K562 (cell line): ENCODE data around the gene RNF128. TPM values are rescaled to one million over a fixed set of nuclear protein-coding genes. Genes with fewer than 3 reads are reported as not detected.

Experiments used
- ATAC-seq: fragments of 200-7000 bp; cut with Tn5 transposase; 3 replicates; pipeline ENCODE4 v1.9.1; 2020; ENCODE audit warnings: moderate library complexity
- BruUV-seq: library from RNA; stranded (reverse); fragments of 400-500 nt; replicated peaks from 2 replicates; lab custom pipeline; 2021; lab: Mats Ljungman, UMichigan
- CTCF ChIA-PET: fragments of 300-600 bp; formaldehyde crosslinking; extraction: SDS; loops from one replicate; lab custom pipeline; 2021; ENCODE audit warnings: low intra/inter-chr PET ratio; lab: Yijun Ruan, JAX
- POLR2A ChIA-PET: fragments of 300-600, 350-650 bp; sonication (Branson Sonifier 250); formaldehyde crosslinking; extraction: SDS; loops from one replicate; lab custom pipeline; 2021; ENCODE audit warnings: antibody characterized with exemption, inconsistent platforms; lab: Yijun Ruan, JAX
- DNase-seq, 4 experiments: peaks; one replicate each; pipeline versions ENCODE4 v3.0.0 to v3.0.0-alpha.2; 2011 to 2018; ENCODE audit warnings: low spot score in 3 of 4, mixed read lengths in 3 of 4; ENCODE audit errors: extremely low read depth in 1 of 4
- FAIRE-seq: peaks from 2 replicates; lab custom pipeline; 2011; peaks lifted over from hg19 to GRCh38; lab: Jason Lieb, UNC
- H2AFZ ChIP-seq: 2 replicates; pipeline ENCODE4 v1.6.0; 2011; ENCODE audit warnings: low read depth, low read length, control low read depth, inconsistent platforms
- H3K27ac ChIP-seq: fragments of 200-600 bp; 3 replicates; pipeline ENCODE4 v1.8.0; 2011; ENCODE audit warnings: low read depth, mild to moderate bottlenecking, control low read depth, inconsistent platforms, low read length, moderate library complexity, mixed read lengths; ENCODE audit errors: extremely low read depth
- H3K27me3 ChIP-seq, 2 experiments: fragments of 300-600 bp in 1 of 2; 2 replicates in 1 of 2; 3 replicates in 1 of 2; pipeline versions ENCODE4 v1.6.0 to v1.8.0; 2011; ENCODE audit warnings: inconsistent platforms in 2 of 2, low read length in 2 of 2, mild to moderate bottlenecking in 1 of 2, mixed read lengths in 1 of 2, moderate library complexity in 1 of 2; ENCODE audit not compliant: control insufficient read depth in 2 of 2, insufficient read depth in 2 of 2
- H3K36me3 ChIP-seq: fragments of 300-600 bp; 3 replicates; pipeline ENCODE4 v1.8.0; 2011; ENCODE audit warnings: mild to moderate bottlenecking, low read length, inconsistent platforms; ENCODE audit not compliant: control insufficient read depth, insufficient read depth
- H3K4me1 ChIP-seq, 2 experiments: fragments of 200-600 bp in 1 of 2; replicated peaks in 1 of 2; 2 replicates in 1 of 2; 3 replicates in 1 of 2; pipeline versions ENCODE4 v1.5.1 to v1.8.0; 2011; ENCODE audit warnings: inconsistent platforms in 2 of 2, low read length in 2 of 2, mild to moderate bottlenecking in 1 of 2, mixed read lengths in 1 of 2, moderate library complexity in 1 of 2; ENCODE audit not compliant: control insufficient read depth in 2 of 2, insufficient read depth in 2 of 2
- H3K4me2 ChIP-seq: 2 replicates; pipeline ENCODE4 v1.6.1; 2011; ENCODE audit warnings: low read length, control low read depth, inconsistent platforms, mixed read lengths; ENCODE audit not compliant: insufficient read depth
- H3K4me3 ChIP-seq: fragments of 200-600 bp; sonication (generic), shearing (Covaris generic); 2 replicates; pipeline ENCODE4 v1.5.1; 2016; ENCODE audit warnings: control low read depth, inconsistent platforms
- H3K79me2 ChIP-seq: fragments of 200-600 bp; 3 replicates; pipeline ENCODE4 v1.8.0; 2011; ENCODE audit warnings: low read length, inconsistent platforms; ENCODE audit not compliant: control insufficient read depth, insufficient read depth
- H3K9ac ChIP-seq, 2 experiments: 2 replicates each; pipeline versions ENCODE4 v1.6.0 to v1.6.1; 2011; ENCODE audit warnings: low read depth in 2 of 2, low read length in 2 of 2, control low read depth in 1 of 2, inconsistent platforms in 1 of 2, mild to moderate bottlenecking in 1 of 2, mixed read lengths in 1 of 2; ENCODE audit not compliant: insufficient read depth in 1 of 2
- H3K9me1 ChIP-seq: one replicate; pipeline ENCODE4 v1.6.0; 2011; ENCODE audit warnings: inconsistent platforms, mild to moderate bottlenecking, low read length, moderate library complexity; ENCODE audit not compliant: control insufficient read depth, insufficient read depth
- H3K9me3 ChIP-seq: replicated peaks from 2 replicates; pipeline ENCODE4 v1.5.1; 2011; ENCODE audit warnings: low read depth, low read length, inconsistent platforms; ENCODE audit not compliant: control insufficient read depth, insufficient read depth
- H4K20me1 ChIP-seq: replicated peaks from 2 replicates; pipeline ENCODE4 v1.6.1; 2011; ENCODE audit warnings: low read length, inconsistent platforms, mixed read lengths; ENCODE audit not compliant: control insufficient read depth, insufficient read depth
- ADNP ChIP-seq: fragments of 200-800 bp; sonication (Bioruptor generic); IDR thresholded peaks from 2 replicates; pipeline ENCODE4 v1.6.1; 2016; ENCODE audit warnings: missing genetic modification characterization, missing compliant biosample characterization
- ARHGAP35 ChIP-seq: fragments of 450-650 bp; IDR thresholded peaks from 2 replicates; pipeline ENCODE4 v1.6.1; 2018; ENCODE audit not compliant: partially characterized antibody
- CREBBP ChIP-seq: IDR thresholded peaks from one replicate; pipeline ENCODE4 v1.6.1; 2012; ENCODE audit warnings: low read depth, mild to moderate bottlenecking, control low read depth, inconsistent platforms, low read length
- GMEB1 ChIP-seq: fragments of 250-450 bp; sonication (Bioruptor Pico); IDR thresholded peaks from 2 replicates; pipeline ENCODE4 v1.4.0; 2020; ENCODE audit warnings: mild to moderate bottlenecking
- HDAC3 ChIP-seq: fragments of 450-650 bp; IDR thresholded peaks from 2 replicates; pipeline ENCODE4 v1.6.1; 2018; ENCODE audit warnings: borderline replicate concordance, mild to moderate bottlenecking, moderate library complexity; ENCODE audit not compliant: partially characterized antibody
- MTA3 ChIP-seq: fragments of 450-650 bp; formaldehyde crosslinking; IDR thresholded peaks from 2 replicates; pipeline ENCODE4 v1.6.1; 2017; ENCODE audit warnings: mild to moderate bottlenecking, borderline replicate concordance
- NEUROD1 ChIP-seq: fragments of 150-350 bp; IDR thresholded peaks from 2 replicates; pipeline ENCODE4 v1.6.1; 2014; ENCODE audit warnings: borderline replicate concordance, low read length, low read depth; ENCODE audit not compliant: partially characterized antibody
- NR1H2 ChIP-seq: sonication (generic); formaldehyde crosslinking; IDR thresholded peaks from 2 replicates; pipeline ENCODE4 v1.4.0; 2020; ENCODE audit warnings: mild to moderate bottlenecking, missing genetic modification reagents
- PYGO2 ChIP-seq: fragments of 450-650 bp; IDR thresholded peaks from 2 replicates; pipeline ENCODE4 v1.6.1; 2016; ENCODE audit warnings: mild to moderate bottlenecking, missing genetic modification characterization, moderate library complexity, missing compliant biosample characterization
- SLC30A9 ChIP-seq: fragments of 250-450 bp; sonication (Bioruptor Pico); IDR thresholded peaks from 2 replicates; pipeline ENCODE4 v1.8.0; 2022; ENCODE audit warnings: mild to moderate bottlenecking, moderate library complexity
- TAF1 ChIP-seq: IDR thresholded peaks from 2 replicates; pipeline ENCODE4 v1.6.1; 2011; ENCODE audit warnings: mild to moderate bottlenecking, low read length, moderate library complexity; ENCODE audit not compliant: insufficient read depth, control insufficient read depth, severe bottlenecking; ENCODE audit errors: extremely low read depth
- TAF15 ChIP-seq: fragments of 200-400 bp; formaldehyde crosslinking; IDR thresholded peaks from 2 replicates; pipeline ENCODE4 v1.6.1; 2017; ENCODE audit warnings: mild to moderate bottlenecking, low read depth, low read length, moderate library complexity
- TEAD1 ChIP-seq, 2 experiments: fragments of 450-650 bp in 1 of 2; sonication (generic) in 1 of 2; formaldehyde crosslinking; IDR thresholded peaks; 2 replicates each; pipeline versions ENCODE4 v1.4.0 to v1.8.0; 2020 to 2022; ENCODE audit warnings: mild to moderate bottlenecking in 2 of 2, missing genetic modification reagents in 1 of 2
- YBX1 ChIP-seq: fragments of 450-650 bp; IDR thresholded peaks from 2 replicates; pipeline ENCODE4 v1.7.1; 2016; ENCODE audit warnings: mild to moderate bottlenecking
- ZNF507 ChIP-seq: conservative IDR thresholded peaks from 2 replicates; pipeline ENCODE4 v1.6.1; 2017; ENCODE audit warnings: missing genetic modification characterization, missing compliant biosample characterization
- WGBS: fragments of 100-300 bp; shearing (Covaris generic); methylation state at CpG from one replicate; pipeline ENCODE4 v1.1.6; 2016; ENCODE audit warnings: low coverage, mixed read lengths; ENCODE audit not compliant: insufficient coverage; ENCODE audit errors: missing lambda C conversion rate; 5-methylcytosine and 5-hydroxymethylcytosine counted together
- in situ Hi-C: fragments of 300-500 bp; cut with MboI; formaldehyde crosslinking; loops from 4 replicates; pipeline ENCODE4 v1.15.0; 2018; ENCODE audit warnings: inconsistent platforms, mixed read lengths
- intact Hi-C: fragments of 100-400 bp; cut with micrococcal nuclease; formaldehyde crosslinking; loops from 2 replicates; pipeline ENCODE4 v1.14.2; 2022
- polyA plus RNA-seq, 8 experiments: library from polyadenylated mRNA; depleted of rRNA in 4 of 8; stranded (reverse) in 5 of 8; unstranded in 3 of 8; fragments of >200 nt; fragmentation: Nextera tagmentation in 2 of 8; fragmentation: Illumina TruSeq in 1 of 8; extraction: Ambion mirVana in 2 of 8; extraction: Trizol in 1 of 8; gene quantifications; 2 replicates each; pipeline versions ENCODE4 v1.2.1 to v1.2.3, GENCODE V29; 2011 to 2014; ENCODE audit warnings: inconsistent platforms in 1 of 8, missing spikeins in 1 of 8
- total RNA-seq, 7 experiments: library from RNA; depleted of rRNA in 6 of 7; stranded (reverse); fragments of >200 nt in 6 of 7; fragmentation: Illumina TruSeq in 2 of 7; extraction: Trizol in 2 of 7; gene quantifications; 2 replicates each; pipeline versions ENCODE4 v1.2.1 to v1.2.3, GENCODE V29; 2011 to 2021; ENCODE audit warnings: low replicate concordance in 1 of 7

RNF128 gene
- total and polyA plus RNA-seq, 9 of the 15 experiments (the other 6 are each of a cell fraction or from before 2014, with no cell fraction given): 0.07 TPM; not detected in 8

GRCh38 chrX:106702636-106703035, 23.9 kb upstream of the RNF128 start:
- Histone ChIP-seq H3K79me2 (no peaks in the 10 kb centered on the region), H3K4me2 (no peak overlapping the region), H2AFZ (no peak overlapping the region), H4K20me1 (no peaks in the 10 kb centered on the region), H3K9me1 (no peaks in the 10 kb centered on the region), H3K36me3 (no peaks in the 10 kb centered on the region), H3K4me3 (no peak overlapping the region), H3K9me3 (no peaks in the 10 kb centered on the region), H3K27me3 (no peaks in the 10 kb centered on the region), H3K9ac (no peak overlapping the region), H3K27ac (no peak overlapping the region), H3K4me1 (no peaks in the 10 kb centered on the region)
- BruUV-seq: no TSS peak
- FAIRE-seq (no peak), DNase-seq (no peak), ATAC-seq (no peak)
- ChIA-PET POLR2A (no interaction called here), CTCF (no interaction called here)
- intact Hi-C loops (no loop called here), in situ Hi-C loops (no loop called here)
- no peak for TF ChIP-seq HDAC3
- TF ChIP-seq TAF1: no peak
- no peak for TF ChIP-seq NR1H2 (CRISPR knock-in tag)
- no peak for TF ChIP-seq YBX1
- no peak for TF ChIP-seq SLC30A9 (CRISPR knock-in tag)
- TF ChIP-seq TAF15: no peak
- TF ChIP-seq TEAD1 (CRISPR knock-in tag; IDR thresholded peaks at IDR 0.05): no peak
- no peak for TF ChIP-seq ARHGAP35
- no peak for TF ChIP-seq GMEB1 (CRISPR knock-in tag)
- no peak for TF ChIP-seq ADNP (tag)
- TF ChIP-seq ZNF507 (tag): no peak
- no peak for TF ChIP-seq MTA3
- no peak for TF ChIP-seq NEUROD1
- TF ChIP-seq CREBBP: no peak
- no peak for TF ChIP-seq PYGO2 (tag)
- WGBS: 0% methylated on average over 1 of the region's 1 CpG
